ENCODE data around the gene TRAF7.

TRAF7 gene

GRCh38 chr16:2147378-2147777, 8.2 kb upstream of the TRAF7 start:
- no peaks in the 10 kb centered on the region for H3K9me3 ChIP-seq (ENCODE audit: low read length)
- H2AFZ ChIP-seq (ENCODE audit: low read depth, low read length): no peak overlapping the region
- no peaks in the 10 kb centered on the region for H3K27me3 ChIP-seq (ENCODE audit: insufficient read depth, low read length)
- H3K4me3 ChIP-seq (ENCODE audit: low read length): no peak overlapping the region
- H3K4me1 ChIP-seq (ENCODE audit: insufficient read depth, low read length): peaks cover 7% of the 10 kb centered on the region
- H3K36me3 ChIP-seq (ENCODE audit: insufficient read depth, low read length): peaks cover 5% of the 10 kb centered on the region

- Histone ChIP-seq H3K4me3 (ENCODE audit: low read length) (no peak within 1 kb of the TSS), H3K9me3 (ENCODE audit: low read length) (no peaks in the 10 kb centered on the region), H3K27me3 (ENCODE audit: insufficient read depth, low read length) (no peaks in the 10 kb centered on the region), H3K36me3 (ENCODE audit: insufficient read depth, low read length) (peaks cover 11% of the 10 kb centered on the region), H3K4me1 (ENCODE audit: insufficient read depth, low read length) (peaks cover 12% of the 10 kb centered on the region), H2AFZ (ENCODE audit: low read depth, low read length) (no peak within 1 kb of the TSS)
Observed at GRCh38 chr16:2147981-2148671, 7.5 kb upstream of the TRAF7 start, which contains the start of gene RAB26. RAB26 (plus strand) TSS chr16:2148625; CDS start chr16:2148784, 159 bp downstream.

GRCh38 chr16:2148714-2149629, 6.6 kb upstream of the TRAF7 start:
- H3K36me3 ChIP-seq (ENCODE audit: insufficient read depth, low read length): peaks cover 14% of the 10 kb centered on the region
- no peaks in the 10 kb centered on the region for H3K27me3 ChIP-seq (ENCODE audit: insufficient read depth, low read length)
- H3K4me3 ChIP-seq (ENCODE audit: low read length): no peak overlapping the region
- H3K9me3 ChIP-seq (ENCODE audit: low read length): no peaks in the 10 kb centered on the region
- peaks cover 21% of the 10 kb centered on the region for H3K4me1 ChIP-seq (ENCODE audit: insufficient read depth, low read length)
- H2AFZ ChIP-seq (ENCODE audit: low read depth, low read length): no peak overlapping the region

GRCh38 chr16:2149630-2150417, 5.8 kb upstream of the TRAF7 start:
- no peaks in the 10 kb centered on the region for H3K27me3 ChIP-seq (ENCODE audit: insufficient read depth, low read length)
- H3K9me3 ChIP-seq (ENCODE audit: low read length): no peaks in the 10 kb centered on the region
- H3K36me3 ChIP-seq (ENCODE audit: insufficient read depth, low read length): peaks cover 14% of the 10 kb centered on the region
- H3K4me1 ChIP-seq (ENCODE audit: insufficient read depth, low read length): peaks cover 29% of the 10 kb centered on the region
- H3K4me3 ChIP-seq (ENCODE audit: low read length): no peak overlapping the region
- no peak overlapping the region for H2AFZ ChIP-seq (ENCODE audit: low read depth, low read length)

- Histone ChIP-seq H3K9me3 (ENCODE audit: low read length) (no peaks in the 10 kb centered on the region), H2AFZ (ENCODE audit: low read depth, low read length) (no peak overlapping the region), H3K36me3 (ENCODE audit: insufficient read depth, low read length) (peaks cover 14% of the 10 kb centered on the region), H3K4me1 (ENCODE audit: insufficient read depth, low read length) (peaks cover 30% of the 10 kb centered on the region), H3K4me3 (ENCODE audit: low read length) (no peak overlapping the region), H3K27me3 (ENCODE audit: insufficient read depth, low read length) (no peaks in the 10 kb centered on the region)
Observed at GRCh38 chr16:2150418-2151187, 5.0 kb upstream of the TRAF7 start.

- Histone ChIP-seq H3K27me3 (ENCODE audit: insufficient read depth, low read length) (no peaks in the 10 kb centered on the region), H3K36me3 (ENCODE audit: insufficient read depth, low read length) (peaks cover 14% of the 10 kb centered on the region), H3K4me1 (ENCODE audit: insufficient read depth, low read length) (peaks cover 32% of the 10 kb centered on the region), H2AFZ (ENCODE audit: low read depth, low read length) (no peak overlapping the region), H3K9me3 (ENCODE audit: low read length) (no peaks in the 10 kb centered on the region), H3K4me3 (ENCODE audit: low read length) (no peak overlapping the region)
Observed at GRCh38 chr16:2151188-2152091, 4.1 kb upstream of the TRAF7 start.

- no peaks in the 10 kb centered on the region for H3K27me3 ChIP-seq (ENCODE audit: insufficient read depth, low read length)
- H3K36me3 ChIP-seq (ENCODE audit: insufficient read depth, low read length): peaks cover 14% of the 10 kb centered on the region
- peaks cover 46% of the 10 kb centered on the region for H3K4me1 ChIP-seq (ENCODE audit: insufficient read depth, low read length)
- H3K4me3 ChIP-seq (ENCODE audit: low read length): peak overlapping the region; percentile 84
- H2AFZ ChIP-seq (ENCODE audit: low read depth, low read length): no peak overlapping the region
- no peaks in the 10 kb centered on the region for H3K9me3 ChIP-seq (ENCODE audit: low read length)
Observed at GRCh38 chr16:2152695-2153506, 2.7 kb upstream of the TRAF7 start.

- Histone ChIP-seq H3K36me3 (ENCODE audit: insufficient read depth, low read length) (peaks cover 14% of the 10 kb centered on the region), H3K27me3 (ENCODE audit: insufficient read depth, low read length) (no peaks in the 10 kb centered on the region), H3K4me1 (ENCODE audit: insufficient read depth, low read length) (peaks cover 63% of the 10 kb centered on the region), H2AFZ (ENCODE audit: low read depth, low read length) (no peak overlapping the region), H3K4me3 (ENCODE audit: low read length) (peak overlapping the region; percentile 84), H3K9me3 (ENCODE audit: low read length) (no peaks in the 10 kb centered on the region)
Observed at GRCh38 chr16:2154533-2155090, 970 bp upstream of the TRAF7 start.

GRCh38 chr16:2155977-2156848, 631 bp downstream of the TRAF7 start:
- Histone ChIP-seq H2AFZ (ENCODE audit: low read depth, low read length) (no peak overlapping the region), H3K9me3 (ENCODE audit: low read length) (no peaks in the 10 kb centered on the region), H3K4me1 (ENCODE audit: insufficient read depth, low read length) (peaks cover 72% of the 10 kb centered on the region), H3K27me3 (ENCODE audit: insufficient read depth, low read length) (no peaks in the 10 kb centered on the region), H3K36me3 (ENCODE audit: insufficient read depth, low read length) (peaks cover 14% of the 10 kb centered on the region), H3K4me3 (ENCODE audit: low read length) (peak overlapping the region; percentile 82)

GRCh38 chr16:2156849-2157224, 1.3 kb downstream of the TRAF7 start:
- H3K9me3 ChIP-seq (ENCODE audit: low read length): no peaks in the 10 kb centered on the region
- peaks cover 9% of the 10 kb centered on the region for H3K36me3 ChIP-seq (ENCODE audit: insufficient read depth, low read length)
- peaks cover 66% of the 10 kb centered on the region for H3K4me1 ChIP-seq (ENCODE audit: insufficient read depth, low read length)
- no peaks in the 10 kb centered on the region for H3K27me3 ChIP-seq (ENCODE audit: insufficient read depth, low read length)
- H3K4me3 ChIP-seq (ENCODE audit: low read length): peak overlapping the region; percentile 82
- no peak overlapping the region for H2AFZ ChIP-seq (ENCODE audit: low read depth, low read length)
